Hematopoietic multipotent progenitor cell treated with erythropoietin and hydrocortisone succinate and interleukin-3 and kit ligand, for 6 days (in vitro differentiated cells): Measurements from ENCODE around the gene C6orf47.

Source experiments
- DNase-seq: peaks from one replicate; pipeline ENCODE4 v3.0.0-alpha.2; 2015

Gene C6orf47

GRCh38 chr6:31687321-31687720 lies 26.7 kb upstream of the C6orf47 start:
- no peak for DNase-seq

- DNase-seq, result peak; percentile 83
Observed at GRCh38 chr6:31686483-31686882, 25.9 kb upstream of the C6orf47 start.

- no peak for DNase-seq
Observed at GRCh38 chr6:31683591-31683990, 23.0 kb upstream of the C6orf47 start.

GRCh38 chr6:31681135-31681671 lies 20.6 kb upstream of the C6orf47 start:
- peak; percentile 73 for DNase-seq

- peak; percentile 90 for DNase-seq
Observed at GRCh38 chr6:31680226-31681134, 19.9 kb upstream of the C6orf47 start, which contains the start of gene LY6G5C. LY6G5C (minus strand) TSS chr6:31681067; CDS start chr6:31680373, 694 bp downstream.

GRCh38 chr6:31677955-31678354 lies 17.4 kb upstream of the C6orf47 start:
- DNase-seq, result no peak

- DNase-seq, result no peak
Observed at GRCh38 chr6:31676904-31677303, 16.3 kb upstream of the C6orf47 start.

- no peak for DNase-seq
Observed at GRCh38 chr6:31676322-31676903, 15.8 kb upstream of the C6orf47 start.

GRCh38 chr6:31669676-31670075 lies 9.1 kb upstream of the C6orf47 start, which contains the start of gene LY6G5B:
LY6G5B (plus strand) TSS chr6:31669976; CDS start chr6:31670951, 975 bp downstream.
- DNase-seq, result no peak

- peak; percentile 42 for DNase-seq
Observed at GRCh38 chr6:31666337-31666965, 5.9 kb upstream of the C6orf47 start.

- peak; percentile 99 for DNase-seq
Observed at GRCh38 chr6:31665501-31666336, 5.1 kb upstream of the C6orf47 start, which contains the start of gene CSNK2B. CSNK2B (plus strand) TSS chr6:31666080; CDS start chr6:31666832, 752 bp downstream.

GRCh38 chr6:31664790-31665500 lies 4.4 kb upstream of the C6orf47 start, which contains the start of gene GPANK1:
GPANK1 (minus strand) TSS chr6:31664997; CDS start chr6:31664478, 519 bp downstream.
- DNase-seq, result peak; percentile 99

- DNase-seq, result no peak
Observed at GRCh38 chr6:31663961-31664789, 3.6 kb upstream of the C6orf47 start.

- no peak for DNase-seq
Observed at GRCh38 chr6:31663126-31663960, 2.8 kb upstream of the C6orf47 start.

GRCh38 chr6:31662124-31662723 lies 1.6 kb upstream of the C6orf47 start:
- no peak for DNase-seq

GRCh38 chr6:31661262-31662123 lies 915 bp upstream of the C6orf47 start:
- peak; percentile 68 for DNase-seq

- peak; percentile 66 for DNase-seq
Observed at GRCh38 chr6:31659649-31660380, 763 bp downstream of the C6orf47 start.
